Liver (tissue), 9 donors: ENCODE results near the gene SLC9A4. TPM values are rescaled to one million over a fixed set of nuclear protein-coding genes. Genes with fewer than 3 reads are reported as not detected.

ENCODE experiments used
- DNase-seq: peaks from one replicate; pipeline ENCODE4 v3.0.0-alpha.2; 2017; ENCODE audit warnings: low spot score
- H3K27ac ChIP-seq, 2 donors: one replicate each; pipeline ENCODE4 v1.7.0; 2013; ENCODE audit warnings: inconsistent platforms in 2 of 2, low read length in 2 of 2, control low read depth in 1 of 2, low read depth in 1 of 2, mild to moderate bottlenecking in 1 of 2
- H3K27me3 ChIP-seq, 4 donors: one replicate each; pipeline versions ENCODE4 v1.6.1 to v1.7.0; 2013; ENCODE audit warnings: low read length in 3 of 4, inconsistent platforms in 1 of 4, mild to moderate bottlenecking in 1 of 4, moderate library complexity in 1 of 4; ENCODE audit not compliant: control insufficient read depth in 4 of 4, insufficient read depth in 4 of 4
- H3K36me3 ChIP-seq, 4 donors: one replicate each; pipeline versions ENCODE4 v1.6.1 to v1.7.0; 2013; ENCODE audit warnings: low read length in 3 of 4, mild to moderate bottlenecking in 3 of 4, low read depth in 1 of 4, moderate library complexity in 1 of 4; ENCODE audit not compliant: control insufficient read depth in 4 of 4, insufficient read depth in 3 of 4
- H3K4me1 ChIP-seq, 4 donors: one replicate each; pipeline versions ENCODE4 v1.6.1 to v1.7.0; 2013; ENCODE audit warnings: low read length in 3 of 4, mild to moderate bottlenecking in 3 of 4, moderate library complexity in 1 of 4; ENCODE audit not compliant: control insufficient read depth in 4 of 4, insufficient read depth in 4 of 4
- H3K4me3 ChIP-seq, 3 donors: one replicate each; pipeline versions ENCODE4 v1.6.1 to v1.7.0; 2013; ENCODE audit warnings: low read length in 3 of 3, control low read depth in 1 of 3, low read depth in 1 of 3, mild to moderate bottlenecking in 1 of 3
- H3K9ac ChIP-seq, 2 donors: one replicate each; pipeline ENCODE4 v1.7.0; 2013; ENCODE audit warnings: low read length in 2 of 2, mild to moderate bottlenecking in 2 of 2, moderate library complexity in 2 of 2, control low read depth in 1 of 2, low read depth in 1 of 2
- H3K9me3 ChIP-seq, 4 donors: one replicate each; pipeline versions ENCODE4 v1.6.1 to v1.7.0; 2013; ENCODE audit warnings: low read length in 3 of 4; ENCODE audit not compliant: control insufficient read depth in 4 of 4
- ATF3 ChIP-seq: IDR thresholded peaks from 2 replicates; pipeline ENCODE4 v1.6.1; 2016; ENCODE audit warnings: antibody characterized with exemption
- CTCF ChIP-seq: fragments of 150-350 bp; IDR thresholded peaks from 2 replicates; pipeline ENCODE4 v1.5.1; 2017; ENCODE audit warnings: improper control_type of control experiment, low read depth, low read length; ENCODE audit not compliant: missing input control
- FOXA1 ChIP-seq: IDR thresholded peaks from 2 replicates; pipeline ENCODE4 v1.6.1; 2016; ENCODE audit warnings: antibody characterized with exemption
- FOXA2 ChIP-seq: IDR thresholded peaks from 2 replicates; pipeline ENCODE4 v1.6.1; 2016; ENCODE audit warnings: antibody characterized with exemption
- GABPA ChIP-seq, 2 donors: IDR thresholded peaks in 1 of 2; conservative IDR thresholded peaks in 1 of 2; 2 replicates each; pipeline ENCODE4 v1.6.1; 2016; ENCODE audit warnings: antibody characterized with exemption in 2 of 2, mild to moderate bottlenecking in 1 of 2, moderate library complexity in 1 of 2
- HNF4A ChIP-seq, 2 donors: conservative IDR thresholded peaks; 2 replicates each; pipeline ENCODE4 v1.6.1; 2016; ENCODE audit warnings: antibody characterized with exemption in 2 of 2, mild to moderate bottlenecking in 2 of 2
- HNF4G ChIP-seq: IDR thresholded peaks from 2 replicates; pipeline ENCODE4 v1.6.1; 2016; ENCODE audit warnings: antibody characterized with exemption
- JUND ChIP-seq, 2 donors: IDR thresholded peaks; 2 replicates each; pipeline ENCODE4 v1.6.1; 2016; ENCODE audit warnings: antibody characterized with exemption in 2 of 2
- MAX ChIP-seq: IDR thresholded peaks from 2 replicates; pipeline ENCODE4 v1.6.1; 2016; ENCODE audit warnings: antibody characterized with exemption
- RAD21 ChIP-seq, 2 donors: IDR thresholded peaks; 2 replicates each; pipeline ENCODE4 v1.6.1; 2016; ENCODE audit warnings: antibody characterized with exemption in 2 of 2, mild to moderate bottlenecking in 2 of 2
- REST ChIP-seq: IDR thresholded peaks from 2 replicates; pipeline ENCODE4 v1.6.1; 2016; ENCODE audit warnings: antibody characterized with exemption, mild to moderate bottlenecking
- SP1 ChIP-seq: IDR thresholded peaks from 2 replicates; pipeline ENCODE4 v1.6.1; 2018; ENCODE audit warnings: antibody characterized with exemption, mild to moderate bottlenecking
- TAF1 ChIP-seq: conservative IDR thresholded peaks from 2 replicates; pipeline ENCODE4 v1.6.1; 2016; ENCODE audit warnings: antibody characterized with exemption, mild to moderate bottlenecking
- YY1 ChIP-seq: IDR thresholded peaks from 2 replicates; pipeline ENCODE4 v1.6.1; 2016; ENCODE audit warnings: antibody characterized with exemption, mild to moderate bottlenecking
- ZBTB33 ChIP-seq: IDR thresholded peaks from 2 replicates; pipeline ENCODE4 v1.6.1; 2016; ENCODE audit warnings: antibody characterized with exemption
- WGBS: extraction: QIAGEN DNeasy Blood & Tissue Kit; methylation state at CpG from one replicate; pipeline ENCODE4 v1.1.7; 2013; 5-methylcytosine and 5-hydroxymethylcytosine counted together
- polyA plus RNA-seq, 2 donors: library from polyadenylated mRNA; stranded (reverse) in 1 of 2; unstranded in 1 of 2; fragments of 200-250 nt in 1 of 2; fragments of >200 nt in 1 of 2; fragmentation: Nextera tagmentation in 1 of 2; extraction: Ambion mirVana in 1 of 2; gene quantifications; one replicate each; pipeline versions ENCODE4 v1.2.1 to v1.2.3, GENCODE V29; 2013 to 2015
- total RNA-seq, 2 donors: library from RNA; depleted of rRNA; stranded (reverse); fragments of >200 nt; gene quantifications; one replicate each; pipeline ENCODE4 v1.2.3, GENCODE V29; 2014
- donor health status: healthy.
- donor health status: healthy.
- donor health status: healthy.
- donor health status: healthy.
- donor health status: healthy.

SLC9A4 gene
- total and polyA plus RNA-seq, 4 donors: not detected

GRCh38 chr2:102432386-102432785, 40.6 kb upstream of the SLC9A4 start:
- Histone ChIP-seq H3K36me3 (no peaks in the 10 kb centered on the region), H3K9me3 (no peaks in the 10 kb centered on the region), H3K4me1 (no peaks in the 10 kb centered on the region), H3K4me3 (no peak overlapping the region), H3K27me3 (no peaks in the 10 kb centered on the region), H3K9ac (no peak overlapping the region), H3K27ac (no peak overlapping the region)
- no peak for DNase-seq
- no peak for TF ChIP-seq SP1
- 90% methylated on average over 2 of the region's 2 CpGs for WGBS

GRCh38 chr2:102433973-102434654, 38.9 kb upstream of the SLC9A4 start:
- WGBS: 96% methylated on average over 4 of the region's 4 CpGs
- Histone ChIP-seq H3K9ac (no peak overlapping the region), H3K27me3 (no peaks in the 10 kb centered on the region), H3K9me3 (no peaks in the 10 kb centered on the region), H3K27ac (no peak overlapping the region), H3K4me1 (no peaks in the 10 kb centered on the region), H3K36me3 (no peaks in the 10 kb centered on the region), H3K4me3 (no peak overlapping the region)
- TF ChIP-seq FOXA2 (no peak), CTCF (no peak), ZBTB33 (no peak), GABPA (IDR thresholded peaks at IDR 0.05 in 1 of 2, conservative IDR thresholded peaks at IDR 0.05 in 1 of 2) (no peak), FOXA1 (no peak), MAX (no peak), YY1 (no peak), HNF4G (no peak), HNF4A (conservative IDR thresholded peaks at IDR 0.05) (no peak), JUND (IDR thresholded peaks at IDR 0.05) (no peak), REST (no peak), RAD21 (IDR thresholded peaks at IDR 0.05) (no peak), ATF3 (no peak), SP1 (no peak), TAF1 (no peak)
- no peak for DNase-seq
